Activated CD4-positive, alpha-beta T cell treated with anti-CD3 and anti-CD28 coated beads, Interleukin-2, Interleukin-6, amounts not matched to agents 100 ng/mL and 50 ng/mL, durations not matched to agents 16 hours and 8 hours (primary cell): ENCODE measurements around the gene RABGAP1L.

Experiments
- DNase-seq: peaks from one replicate; pipeline ENCODE4 v3.0.0-alpha.2; 2020

Gene RABGAP1L

DNA sequence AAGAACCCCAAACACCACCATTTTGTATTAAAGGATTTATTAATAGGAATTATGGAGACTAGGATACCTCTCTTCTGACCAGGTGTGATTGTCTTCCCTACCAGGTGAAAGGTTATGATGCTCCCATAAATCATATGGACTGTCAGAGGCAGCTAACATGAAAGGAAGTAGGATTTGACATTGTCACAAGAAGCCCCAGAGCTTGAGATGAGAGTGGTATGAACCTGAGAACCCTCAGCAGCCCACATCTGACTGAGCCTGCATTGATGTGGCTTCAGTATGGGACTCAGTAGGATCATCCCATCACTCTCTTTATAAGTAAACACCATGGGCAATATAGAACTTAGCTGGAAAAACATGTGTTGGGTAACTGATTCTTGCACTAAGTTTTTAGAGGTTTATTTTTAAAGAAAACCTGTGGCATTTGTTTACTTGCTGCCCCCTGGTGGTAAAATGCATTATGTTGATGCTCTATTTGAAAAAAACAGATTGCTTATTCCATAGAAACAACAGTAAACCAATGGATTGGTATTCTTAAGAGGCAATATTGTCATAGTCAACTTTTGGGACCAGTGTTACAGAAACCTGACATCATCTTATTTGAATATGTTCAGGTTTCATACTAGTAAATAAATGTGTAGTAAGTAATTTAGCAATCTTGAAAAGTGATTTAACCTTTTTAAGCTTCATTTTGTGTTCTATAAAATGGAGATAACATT, 823.8 kb downstream of the RABGAP1L start:
- peak; percentile 65 for DNase-seq

DNA sequence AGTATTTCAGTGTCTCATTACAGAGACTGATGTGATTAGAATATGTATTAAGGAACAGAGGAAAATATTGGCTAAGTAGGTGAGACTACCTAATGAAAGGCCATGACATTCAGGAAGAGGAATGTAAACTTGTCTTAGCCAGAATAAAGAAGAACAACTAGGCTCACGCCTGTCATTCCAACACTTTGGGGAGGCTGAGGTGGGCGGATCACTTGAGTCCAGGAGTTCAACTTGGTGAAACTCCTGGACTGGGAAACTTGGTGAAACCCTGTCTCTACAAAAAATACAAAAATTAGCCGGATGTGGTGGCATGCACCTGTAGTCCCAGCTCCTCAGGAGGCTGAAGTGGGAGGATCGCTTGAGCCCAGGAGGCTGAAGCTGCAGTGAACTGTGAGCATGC, 825.6 kb downstream of the RABGAP1L start:
- DNase-seq, result no peak

- no peak for DNase-seq
Observed at GRCh38 chr1:174988539-174988938, 829.2 kb downstream of the RABGAP1L start.

DNA sequence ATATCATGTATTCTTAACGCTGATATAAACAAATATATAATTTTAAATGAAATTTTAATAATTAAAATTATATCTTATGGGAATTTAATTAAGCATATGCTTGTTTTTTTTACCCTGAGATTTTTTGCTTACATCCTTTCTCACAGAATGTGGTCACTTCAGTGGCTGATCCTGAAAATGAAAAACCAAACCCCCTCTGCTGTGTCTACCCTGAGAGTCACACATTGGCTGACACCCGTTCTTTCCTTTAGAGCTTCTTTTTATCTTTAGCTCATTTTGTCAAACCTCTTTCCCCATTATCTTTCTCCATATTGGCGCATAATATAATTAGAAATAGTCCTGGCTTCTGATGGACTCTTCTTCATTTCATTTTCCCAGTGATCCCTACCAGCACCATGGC, 829.7 kb downstream of the RABGAP1L start:
- DNase-seq, result no peak

DNA sequence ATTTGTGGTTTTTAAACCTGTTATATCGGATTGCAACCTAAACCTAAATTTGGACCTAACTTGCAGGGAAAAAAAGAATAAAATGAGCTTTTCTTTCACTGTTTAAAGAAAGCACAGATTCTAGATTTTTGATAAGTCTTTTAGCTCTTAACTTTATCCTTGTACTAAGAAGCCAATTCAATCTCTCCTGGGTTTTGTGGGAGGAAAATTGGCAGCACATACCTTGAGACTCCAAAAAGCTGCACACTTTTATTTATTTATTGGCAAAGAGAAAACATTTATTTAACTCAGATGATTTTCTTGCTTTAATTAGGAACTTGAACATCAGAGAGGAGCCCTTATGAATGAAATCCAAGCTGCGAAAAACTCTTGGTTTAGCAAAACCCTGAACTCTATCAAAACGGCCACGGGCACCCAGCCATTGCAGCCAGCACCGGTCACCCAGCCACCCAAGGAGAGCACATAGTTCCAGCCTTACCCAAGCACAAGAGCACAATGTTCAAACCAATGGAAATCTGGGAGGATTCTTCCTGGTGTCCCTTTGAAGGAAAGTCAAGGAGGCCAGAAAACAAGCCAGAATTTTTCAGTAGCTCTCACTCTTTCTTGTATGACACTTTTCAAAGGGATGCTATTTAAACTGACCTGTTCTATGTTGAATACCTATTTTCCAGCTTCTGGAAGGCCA, 830.4 kb downstream of the RABGAP1L start:
- DNase-seq, result no peak

DNA sequence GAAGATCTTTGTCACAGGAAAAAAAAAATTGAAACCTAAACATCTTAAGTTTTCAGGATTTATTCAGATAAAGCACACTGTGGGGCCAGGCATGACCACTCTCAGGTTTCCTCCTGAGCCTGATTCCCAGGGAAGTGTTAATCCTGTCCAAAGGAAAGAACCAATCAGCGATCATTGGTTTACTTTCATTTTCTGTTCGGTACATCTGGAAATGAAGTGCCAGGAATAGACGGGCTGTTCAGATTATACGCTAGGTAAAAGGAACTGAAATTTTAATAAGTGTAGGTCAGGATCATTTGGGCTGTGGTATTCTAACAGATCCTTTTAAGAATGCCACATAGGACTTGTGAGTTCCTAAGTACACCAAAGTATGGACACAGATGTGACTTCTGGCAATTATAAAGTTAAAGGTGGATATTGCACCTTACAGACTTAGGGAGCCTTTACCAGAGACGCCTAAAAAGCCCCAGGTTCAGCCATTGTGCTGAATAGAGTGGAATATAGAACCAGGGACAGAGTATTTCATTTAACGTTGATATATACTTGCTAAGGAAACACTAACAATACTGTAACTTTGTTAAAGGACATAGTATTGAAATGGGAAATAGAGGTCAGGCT, 831.2 kb downstream of the RABGAP1L start:
- no peak for DNase-seq

- DNase-seq, result no peak
Observed at GRCh38 chr1:174991473-174991872, 832.2 kb downstream of the RABGAP1L start.

DNA sequence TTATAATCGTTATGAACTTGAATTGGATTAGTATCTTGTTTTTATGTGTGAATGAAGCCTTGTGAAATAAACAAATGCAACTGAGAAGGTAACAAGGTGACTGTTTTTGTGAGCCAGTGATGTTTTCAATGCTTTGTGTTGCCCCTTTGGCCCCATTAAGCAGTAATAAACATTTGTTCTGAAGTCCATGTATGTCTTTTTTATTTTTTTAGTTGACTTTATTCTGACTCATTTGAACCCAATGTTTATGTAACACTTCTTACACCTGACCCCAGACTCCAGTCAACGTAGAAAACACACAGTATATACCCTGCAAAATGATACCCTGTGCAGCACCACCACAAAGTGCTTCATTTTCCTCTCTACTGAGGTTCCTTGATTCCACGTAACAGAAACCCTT, 835.8 kb downstream of the RABGAP1L start:
- no peak for DNase-seq

DNA sequence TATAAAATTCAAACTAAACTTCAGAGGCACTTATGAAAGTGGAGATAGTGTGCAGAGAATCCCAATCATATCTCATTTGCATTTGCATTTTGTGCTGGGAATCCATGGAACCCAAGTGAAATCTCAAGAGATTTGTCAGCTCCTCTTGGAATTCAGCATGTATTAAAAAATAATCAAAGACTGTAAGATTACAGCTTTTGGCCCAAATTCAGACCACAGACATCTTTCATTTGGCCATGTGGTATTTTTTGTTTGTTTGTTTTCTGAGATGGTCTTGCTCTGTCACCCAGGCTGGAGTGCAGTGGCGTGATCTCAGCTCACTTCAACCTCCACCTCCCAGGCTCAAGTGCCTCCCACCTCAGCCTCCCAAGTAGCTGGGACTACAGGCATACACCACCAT, 836.6 kb downstream of the RABGAP1L start:
- DNase-seq, result no peak

- no peak for DNase-seq
Observed at GRCh38 chr1:174996476-174996875, 837.2 kb downstream of the RABGAP1L start.

DNA sequence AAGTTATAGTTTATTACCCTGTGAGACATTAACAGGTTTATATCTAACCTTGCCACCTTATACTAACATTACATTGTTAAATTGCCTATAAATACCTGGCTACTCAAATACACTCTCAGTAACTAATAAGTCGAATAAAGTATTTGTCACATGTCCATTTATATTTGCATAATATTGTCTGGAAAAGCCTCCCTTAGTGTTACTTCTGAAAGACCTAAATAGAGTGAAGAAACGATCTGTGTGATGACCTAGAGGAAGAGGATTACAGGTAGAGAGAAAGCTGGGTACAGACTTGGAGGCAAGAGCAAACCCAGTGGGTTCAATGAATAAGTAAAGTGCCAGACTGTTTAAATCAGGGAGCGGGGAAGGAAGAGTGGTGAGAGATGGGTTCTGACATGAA, 837.7 kb downstream of the RABGAP1L start:
- no peak for DNase-seq

GRCh38 chr1:174998569-174999215, 839.4 kb downstream of the RABGAP1L start:
- peak; percentile 70 for DNase-seq

GRCh38 chr1:174999216-174999935, 840.1 kb downstream of the RABGAP1L start:
- DNase-seq, result peak; percentile 98

GRCh38 chr1:174999936-175000696, 840.8 kb downstream of the RABGAP1L start, which contains the start of gene CACYBP:
Gene CACYBP, plus strand, starts transcription at chr1:174999947. Its CDS starts 234 bp downstream, at chr1:175000181.
- peak; percentile 44 for DNase-seq

- DNase-seq, result peak; percentile 50
Observed at GRCh38 chr1:175000697-175001187, 841.4 kb downstream of the RABGAP1L start.

- DNase-seq, result no peak
Observed at GRCh38 chr1:175002910-175003517, 843.7 kb downstream of the RABGAP1L start.

GRCh38 chr1:175003521-175003920, 844.2 kb downstream of the RABGAP1L start:
- no peak for DNase-seq

DNA sequence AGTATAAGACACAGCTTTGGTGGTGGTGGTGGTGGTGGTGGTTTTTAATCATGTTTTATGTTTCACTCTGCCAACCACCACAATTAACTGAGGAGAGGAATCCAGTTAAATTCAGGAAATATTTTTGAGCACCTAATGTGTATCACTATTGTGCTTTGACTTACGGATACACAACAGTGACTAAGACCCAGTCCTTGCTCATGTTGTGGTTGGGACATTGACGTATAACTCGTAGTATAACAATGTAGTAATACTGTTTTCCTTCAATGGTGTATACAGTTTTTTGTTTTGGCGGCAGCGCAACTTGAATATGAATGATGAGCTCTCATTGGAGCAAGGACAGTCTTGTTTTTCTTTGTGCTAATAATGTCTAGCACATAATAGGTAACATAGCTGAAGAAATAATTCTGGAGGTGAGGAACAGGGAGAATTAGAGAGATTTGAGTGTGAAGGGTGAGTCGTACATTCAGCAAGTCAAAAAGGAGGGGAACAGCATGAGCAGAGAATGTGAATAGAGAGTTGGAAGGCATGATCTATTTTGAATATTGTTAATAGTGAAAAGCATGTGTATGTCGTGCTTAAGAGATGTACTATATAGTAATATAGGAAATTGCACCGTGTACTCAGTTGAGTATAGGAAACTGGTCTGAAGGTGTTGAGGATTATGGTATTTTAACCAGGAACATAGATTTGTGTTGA, 845.9 kb downstream of the RABGAP1L start:
- peak; percentile 18 for DNase-seq

GRCh38 chr1:175009532-175009931, 850.2 kb downstream of the RABGAP1L start:
- no peak for DNase-seq

GRCh38 chr1:175013445-175013844, 854.1 kb downstream of the RABGAP1L start:
- no peak for DNase-seq

GRCh38 chr1:175015243-175015642, 855.9 kb downstream of the RABGAP1L start:
- no peak for DNase-seq
